Panc1 (cell line): ENCODE data around the gene LDLRAD4. TPM values are rescaled to one million over a fixed set of nuclear protein-coding genes. Genes with fewer than 3 reads are reported as not detected.

Source experiments
- ATAC-seq: fragments of 200-7000 bp; cut with Tn5 transposase; 2 replicates; pipeline ENCODE4 v1.9.1; 2020; ENCODE audit warnings: mild to moderate bottlenecking, moderate library complexity
- BruUV-seq: library from RNA; stranded (reverse); fragments of 400-500 nt; replicated peaks from 2 replicates; lab custom pipeline; 2021; lab: Mats Ljungman, UMichigan
- CTCF ChIA-PET: fragments of 300-600 bp; sonication (Branson Sonifier 250); formaldehyde crosslinking; loops from one replicate; lab custom pipeline; 2022; ENCODE audit warnings: antibody characterized with exemption; lab: Charles Lee
- POLR2A ChIA-PET: fragments of 300-600 bp; sonication (Branson Sonifier 250); formaldehyde crosslinking; loops from one replicate; lab custom pipeline; 2022; ENCODE audit warnings: antibody characterized with exemption; lab: Charles Lee
- DNase-seq: peaks from one replicate; pipeline ENCODE4 v3.0.0-alpha.2; 2010; ENCODE audit warnings: low read depth, low spot score
- H3K27ac ChIP-seq: 2 replicates; pipeline ENCODE4 v1.5.1; 2011; ENCODE audit warnings: mild to moderate bottlenecking, low read length, inconsistent platforms
- H3K27me3 ChIP-seq: fragments of 200-500 bp; sonication (Bioruptor generic); 2 replicates; pipeline ENCODE4 v1.6.0; 2014; ENCODE audit warnings: low read length, inconsistent platforms; ENCODE audit not compliant: control insufficient read depth, insufficient read depth
- H3K36me3 ChIP-seq: fragments of 200-500 bp; sonication (Bioruptor generic); 2 replicates; pipeline ENCODE4 v1.5.1; 2014; ENCODE audit warnings: inconsistent platforms, mild to moderate bottlenecking, low read length, moderate library complexity; ENCODE audit not compliant: control insufficient read depth, insufficient read depth
- H3K4me1 ChIP-seq: 2 replicates; pipeline ENCODE4 v1.5.1; 2011; ENCODE audit warnings: inconsistent platforms, mild to moderate bottlenecking, low read length, moderate library complexity; ENCODE audit not compliant: control insufficient read depth, insufficient read depth
- H3K4me3 ChIP-seq, 2 experiments: 2 replicates each; pipeline ENCODE4 v1.5.1; 2011 to 2012; ENCODE audit warnings: low read depth in 2 of 2, low read length in 2 of 2, mild to moderate bottlenecking in 2 of 2, inconsistent platforms in 1 of 2, moderate library complexity in 1 of 2
- H3K9me3 ChIP-seq: fragments of 200-500 bp; sonication (Bioruptor generic); 2 replicates; pipeline ENCODE4 v1.5.1; 2014; ENCODE audit warnings: low read depth, mild to moderate bottlenecking, inconsistent platforms, low read length, moderate library complexity; ENCODE audit not compliant: control insufficient read depth, insufficient read depth
- CTCF ChIP-seq: fragments of 450-650 bp; IDR thresholded peaks from 2 replicates; pipeline ENCODE4 v1.5.1; 2017; ENCODE audit warnings: mild to moderate bottlenecking
- POLR2AphosphoS5 ChIP-seq: IDR thresholded peaks from 2 replicates; pipeline ENCODE4 v1.6.1; 2012; ENCODE audit warnings: mild to moderate bottlenecking, low read depth, low read length, moderate library complexity
- REST ChIP-seq, 2 experiments: IDR thresholded peaks; 2 replicates each; pipeline ENCODE4 v1.6.1; 2011 to 2012; ENCODE audit warnings: low read depth in 2 of 2, control low read depth in 1 of 2, low read length in 1 of 2, mild to moderate bottlenecking in 1 of 2, moderate library complexity in 1 of 2; ENCODE audit not compliant: insufficient read depth in 1 of 2
- SIN3A ChIP-seq: IDR thresholded peaks from 2 replicates; pipeline ENCODE4 v1.6.1; 2012; ENCODE audit warnings: low read depth, mild to moderate bottlenecking, low read length, moderate library complexity, borderline replicate concordance; ENCODE audit not compliant: insufficient read depth
- TCF7L2 ChIP-seq: IDR thresholded peaks from 2 replicates; pipeline ENCODE4 v1.6.1; 2011; ENCODE audit warnings: mild to moderate bottlenecking, low read depth, low read length, inconsistent platforms
- in situ Hi-C: cut with HindIII; loops from 2 replicates; pipeline ENCODE4 v1.10.0; 2016; ENCODE audit warnings: low sequenced_read_pairs, low pct_unique_long_range_greater_than_20kb
- intact Hi-C: fragments of 100-400 bp; cut with micrococcal nuclease; formaldehyde crosslinking; loops from one replicate; pipeline ENCODE4 v1.10.0; 2022; ENCODE audit not compliant: unreplicated experiment
- total RNA-seq: library from RNA; stranded (reverse); gene quantifications from one replicate; pipeline ENCODE4 v1.2.1, GENCODE V29; 2021; ENCODE audit not compliant: unreplicated experiment

LDLRAD4 gene
- total RNA-seq, 1 experiment from 2014 or later = 0.28 TPM

DNA sequence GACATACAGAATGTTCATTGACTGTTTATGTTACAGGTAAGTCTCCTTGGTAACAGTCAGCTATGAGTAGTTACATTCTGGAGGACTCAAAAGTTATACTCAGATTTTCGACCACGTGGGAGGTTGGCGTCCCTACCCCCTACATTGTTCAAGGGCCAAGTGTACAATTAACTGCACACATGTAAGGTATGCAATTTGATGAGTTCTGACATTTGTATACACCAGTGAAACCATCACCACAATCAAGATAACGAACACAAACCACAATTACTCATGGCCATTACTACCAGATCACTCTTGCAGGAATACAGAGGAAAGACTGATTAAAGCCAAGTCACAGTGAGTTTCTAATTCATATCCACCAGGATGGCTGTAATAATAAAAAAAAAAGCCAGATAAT, 39.6 kb upstream of the LDLRAD4 start:
- ChIA-PET CTCF (no interaction called here), POLR2A (interaction anchor here (0.6 kb wide), 1 partner anchor 312 kb away, joined by 3 read pairs; no protein-coding TSS in a partner anchor)
- Histone ChIP-seq H3K4me3 (no peak overlapping the region), H3K4me1 (no peaks in the 10 kb centered on the region; the same call in 1 of the 2 replicates), H3K9me3 (no peaks in the 10 kb centered on the region), H3K27ac (no peak overlapping the region), H3K36me3 (no peaks in the 10 kb centered on the region), H3K27me3 (no peaks in the 10 kb centered on the region)
- intact Hi-C loops (no loop called here), in situ Hi-C loops (no loop called here)
- BruUV-seq = no TSS peak
- ATAC-seq (no peak), DNase-seq (no peak)
- TF ChIP-seq TCF7L2 = no peak
- TF ChIP-seq POLR2AphosphoS5 = no peak
- TF ChIP-seq SIN3A = no peak
- TF ChIP-seq CTCF = no peak
- no peak for TF ChIP-seq REST (IDR thresholded peaks at IDR 0.05; ENCODE audit: insufficient read depth in 1 of 2, low read depth in 2 of 2, low read length in 1 of 2)

- ChIA-PET POLR2A (no interaction called here), CTCF (interaction anchor here (0.5 kb wide), 1 partner anchor 210 kb away, joined by 3 read pairs; no protein-coding TSS in a partner anchor)
- H3K4me3 ChIP-seq = no peak overlapping the region
- no TSS peak for BruUV-seq
- no peaks in the 10 kb centered on the region for H3K27me3 ChIP-seq
- H3K4me1 ChIP-seq = no peaks in the 10 kb centered on the region; the same call in 1 of the 2 replicates
- DNase-seq (no peak), ATAC-seq (no peak)
- TF ChIP-seq TCF7L2 (no peak), SIN3A (no peak), CTCF (no peak), REST (IDR thresholded peaks at IDR 0.05; ENCODE audit: insufficient read depth in 1 of 2, low read depth in 2 of 2, low read length in 1 of 2) (no peak), POLR2AphosphoS5 (no peak)
- intact Hi-C loops (no loop called here), in situ Hi-C loops (no loop called here)
- H3K36me3 ChIP-seq = no peaks in the 10 kb centered on the region
- no peaks in the 10 kb centered on the region for H3K9me3 ChIP-seq
- no peak overlapping the region for H3K27ac ChIP-seq
These were observed 38.9 kb upstream of the LDLRAD4 start for GRCh38 chr18:13179566-13180113.
